ENCODE measurements around the gene FARP2. TPM values are rescaled to one million over a fixed set of nuclear protein-coding genes. Genes with fewer than 3 reads are reported as not detected.

Gene FARP2
- total and polyA plus RNA-seq, 2 of the 4 experiments (the other 2 are of a cell fraction) = 17.1 to 30.8 TPM

DNA sequence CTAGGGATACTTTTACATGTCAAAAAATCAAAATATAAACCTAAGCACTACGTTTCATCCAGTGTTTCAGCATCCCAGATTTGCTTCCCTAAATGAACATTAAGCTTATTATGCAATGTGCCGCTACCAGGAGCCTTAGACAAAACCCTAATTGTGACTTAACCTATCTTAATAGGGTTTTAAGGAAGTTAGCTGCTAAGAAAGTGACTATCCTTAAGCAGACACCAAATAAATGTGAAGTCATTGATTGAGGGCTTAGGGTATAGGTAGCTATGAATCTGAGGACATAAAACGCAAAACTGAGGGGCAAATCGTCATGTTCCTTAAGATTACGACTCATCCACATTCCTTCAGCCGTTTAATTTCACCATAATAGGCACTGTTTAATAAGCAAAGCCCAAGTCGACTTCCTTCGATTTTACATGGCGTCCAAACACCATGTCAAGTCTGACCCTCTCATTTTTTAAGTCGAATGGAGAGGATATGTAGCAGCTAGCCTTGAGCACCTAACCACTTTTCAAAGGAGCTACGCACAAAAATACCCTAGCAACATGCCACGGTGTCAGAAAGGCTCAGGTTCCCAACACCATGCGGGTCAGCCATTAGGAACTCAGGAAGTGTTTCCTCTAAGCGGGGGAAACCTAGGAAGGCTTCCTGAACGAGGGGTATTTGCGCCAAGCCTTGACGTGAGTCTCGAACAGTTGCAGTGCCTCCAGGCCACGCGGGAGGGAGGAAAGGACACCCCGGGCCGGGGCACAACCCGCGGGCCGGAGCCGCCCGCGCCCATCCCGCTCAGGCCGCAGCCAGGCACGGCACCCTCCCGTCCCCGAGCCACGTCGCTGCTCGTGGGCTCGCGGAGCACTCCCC lies 41.6 kb upstream of the FARP2 start:
- Histone ChIP-seq H3K4me3 (ENCODE audit: insufficient read depth, low read depth, low read length) (peak overlapping the region; percentile 80), H2BK120ac (ENCODE audit: low read depth, low read length) (peak overlapping the region; percentile 31; the same call in 1 of the 2 replicates), H3K4ac (ENCODE audit: low read depth, low read length) (peak overlapping the region; percentile 100), H2AK9ac (replicated peaks; ENCODE audit: low read depth, low read length, poor library complexity) (peak overlapping the region; percentile 100), H3K23ac (ENCODE audit: low read depth, low read length) (peak overlapping the region; percentile 93), H3K36me3 (ENCODE audit: control insufficient read depth, insufficient read depth, low read length) (peaks cover 1% of the 10 kb centered on the region; the same call in 1 of the 2 replicates), H4K5ac (ENCODE audit: low read depth, low read length) (peak overlapping the region; percentile 99), H2AK5ac (ENCODE audit: low read depth, low read length) (peak overlapping the region; percentile 90), H3K9ac (ENCODE audit: low read depth, low read length) (peak overlapping the region; percentile 99), H3K27ac (ENCODE audit: insufficient read depth, low read length) (peak overlapping the region; percentile 98), H2BK20ac (ENCODE audit: low read depth, low read length) (peak overlapping the region; percentile 50; the same call in 1 of the 2 replicates), H4K91ac (ENCODE audit: insufficient read depth, low read depth, low read length) (peak overlapping the region; percentile 96), H4K8ac (ENCODE audit: low read depth in 2 of 2, low read length in 2 of 2) (peak overlapping the region; percentile 96 to 98), H3K9me1 (ENCODE audit: insufficient read depth, low read length) (peaks cover 11% of the 10 kb centered on the region; the same call in 1 of the 2 replicates), H3K14ac (replicated peaks; ENCODE audit: low read depth, low read length) (peak overlapping the region; percentile 94), H3K4me2 (ENCODE audit: low read depth, low read length) (peak overlapping the region; percentile 99), H2BK5ac (ENCODE audit: low read depth, low read length, poor library complexity, severe bottlenecking) (peak overlapping the region; percentile 95), H3K9me3 (ENCODE audit: control insufficient read depth, insufficient read depth, low read length) (no peaks in the 10 kb centered on the region), H2AFZ (replicated peaks; ENCODE audit: low read length, poor library complexity) (peak overlapping the region; percentile 96), H3K18ac (ENCODE audit: low read depth, low read length) (peak overlapping the region; percentile 95), H3K79me1 (ENCODE audit: low read depth in 1 of 2, low read length in 2 of 2) (peaks cover 7 to 58% of the 10 kb centered on the region in 2 experiments; a peak in 3 of 4 replicates), H3K56ac (ENCODE audit: extremely low read depth, insufficient read depth, low read length) (peak overlapping the region; percentile 95), H3K4me1 (ENCODE audit: control insufficient read depth, insufficient read depth, low read length) (peaks cover 2% of the 10 kb centered on the region), H2BK15ac (ENCODE audit: low read depth, low read length) (peak overlapping the region; percentile 72; the same call in 2 of the 3 replicates), H3K27me3 (ENCODE audit: control insufficient read depth, insufficient read depth, low read length) (no peaks in the 10 kb centered on the region), H4K20me1 (ENCODE audit: insufficient read depth, low read length) (peaks cover 52% of the 10 kb centered on the region)
- 1% methylated on average over 17 of the region's 38 CpGs; no CpG with 5 or more reads in 1 of the 2 experiments for WGBS, 2 experiments (ENCODE audit: extremely low coverage in 2 of 2, insufficient read length in 1 of 2)
- POLR2A ChIA-PET (ENCODE audit: unreplicated experiment) = interaction anchor here (0.6 kb wide), 2 partner anchors 17 to 96 kb away, joined by 3 to 4 read pairs; no protein-coding TSS in a partner anchor
- ATAC-seq (ENCODE audit: low read depth) (no peak), DNase-seq (peak; percentile 57)
- intact Hi-C loops (cut with micrococcal nuclease) (loop anchor here (2.0 kb wide), 1 partner anchor 42 kb away; no protein-coding TSS in a partner anchor), in situ Hi-C loops (cut with MboI; ENCODE audit: low sequenced_read_pairs) (no loop called here), dilution Hi-C loops (cut with HindIII; ENCODE audit: low sequenced_read_pairs, unreplicated experiment) (no loop called here)
- TF ChIP-seq POLR2A (IDR thresholded peaks at IDR 0.05; ENCODE audit: low read depth, low read length) (peak; percentile 89), BHLHE40 (IDR thresholded peaks at IDR 0.05; ENCODE audit: low read depth, low read length) (no peak), CEBPB (IDR thresholded peaks at IDR 0.05; ENCODE audit: low read depth, low read length) (peak; percentile 38; the same call in 1 of the 2 replicates)
- CTCF ChIA-PET = interaction anchor here (1.3 kb wide), 1 partner anchor 53 kb away, joined by 3 read pairs; no protein-coding TSS in a partner anchor
- no TSS peak for BruUV-seq (replicated peaks)

All from IMR-90 (cell line).